CD4-positive, alpha-beta T cell treated with Interferon gamma for 1 hour (primary cell): ENCODE results near the gene VEPH1.

ENCODE experiments used
- DNase-seq: peaks from one replicate; pipeline ENCODE4 v3.0.0-alpha.2; 2020

VEPH1 gene

GRCh38 chr3:157248590-157249422 is 254.4 kb downstream of the VEPH1 start:
- no peak for DNase-seq

- no peak for DNase-seq
Measured at GRCh38 chr3:157247391-157247790, 255.8 kb downstream of the VEPH1 start.

- no peak for DNase-seq
Measured at GRCh38 chr3:157242836-157243235, 260.4 kb downstream of the VEPH1 start.

- DNase-seq = no peak
Measured at GRCh38 chr3:157241599-157241998, 261.6 kb downstream of the VEPH1 start.

GRCh38 chr3:157240408-157240807 is 262.8 kb downstream of the VEPH1 start:
- DNase-seq = no peak

- peak; percentile 66 for DNase-seq
Measured at GRCh38 chr3:157239082-157239704, 264.0 kb downstream of the VEPH1 start.

GRCh38 chr3:157238457-157238856 is 264.8 kb downstream of the VEPH1 start:
- DNase-seq = no peak

DNA sequence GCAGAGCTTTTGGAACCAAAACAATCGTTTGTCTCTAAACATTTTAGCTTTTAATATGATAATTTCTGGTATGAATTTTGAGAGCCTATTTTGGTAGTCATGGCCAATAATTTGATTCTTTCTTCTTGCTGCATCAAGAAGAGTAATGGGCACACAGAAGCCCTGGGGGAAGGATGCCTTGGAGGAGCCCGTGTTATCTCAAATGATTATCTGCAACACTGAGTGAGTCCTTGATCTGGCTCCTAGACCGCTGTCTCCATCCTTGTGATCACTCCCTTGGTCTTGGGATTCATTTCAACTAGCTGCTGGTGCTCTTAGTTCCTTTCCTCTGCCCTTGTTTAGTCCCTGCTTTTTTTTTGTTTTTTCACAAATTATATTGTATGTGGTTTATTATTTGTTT is 265.3 kb downstream of the VEPH1 start:
- no peak for DNase-seq

DNA sequence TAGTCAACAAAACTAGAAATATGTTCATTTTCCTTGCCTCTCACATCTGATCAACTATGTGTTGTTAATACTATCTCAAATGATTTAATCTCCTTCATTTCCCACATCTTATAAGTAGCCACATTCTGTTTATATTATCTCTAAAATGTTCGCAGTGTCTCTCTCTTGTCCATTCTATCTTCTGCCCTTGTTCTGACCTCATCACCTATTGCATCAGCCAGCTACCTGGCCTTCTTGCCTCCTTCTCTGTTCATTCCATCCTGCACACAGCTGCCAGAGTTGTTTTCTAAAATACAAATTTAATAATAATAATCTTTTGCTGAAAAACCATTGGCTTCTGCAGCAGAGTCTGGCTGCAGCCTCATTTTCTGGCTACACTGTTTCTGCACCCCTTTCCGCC is 267.9 kb downstream of the VEPH1 start:
- no peak for DNase-seq

DNA sequence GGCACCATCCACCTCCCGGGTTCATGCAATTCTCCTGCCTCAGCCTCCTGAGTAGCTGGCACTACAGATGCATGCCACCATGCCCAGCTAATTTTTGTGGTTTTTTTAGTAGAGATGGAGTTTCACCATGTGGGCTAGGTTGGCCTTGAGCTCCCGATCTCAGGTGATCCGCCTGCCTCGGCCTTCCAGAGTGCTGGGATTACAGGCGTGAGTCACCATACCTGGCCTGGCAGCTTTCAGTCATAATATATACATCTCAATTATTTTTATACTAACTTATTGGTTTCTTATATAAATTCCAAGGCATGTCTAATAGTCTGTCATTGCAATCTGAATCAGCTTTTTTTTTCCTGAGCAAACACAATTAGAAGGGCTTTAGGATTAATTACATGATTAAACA is 269.3 kb downstream of the VEPH1 start:
- DNase-seq = no peak

DNA sequence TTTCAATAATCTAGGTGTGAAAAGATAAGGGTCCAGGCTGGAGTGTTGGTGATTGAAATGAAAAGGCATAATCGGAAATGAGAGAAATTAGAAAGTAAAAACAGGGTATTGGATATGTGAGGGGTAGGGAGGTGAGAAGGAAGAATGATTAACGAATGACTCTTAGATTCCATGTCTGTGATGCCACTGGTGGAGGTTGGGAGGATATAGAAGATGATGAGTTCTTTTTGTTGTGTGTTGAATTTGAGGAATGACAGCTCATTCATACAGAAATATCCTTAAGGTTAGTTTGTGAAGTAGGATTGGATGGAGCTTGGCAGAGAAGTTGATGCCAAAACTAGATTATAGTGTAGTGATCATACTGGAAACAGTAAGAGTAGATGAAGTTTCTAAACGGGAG is 271.1 kb downstream of the VEPH1 start:
- DNase-seq = no peak

DNA sequence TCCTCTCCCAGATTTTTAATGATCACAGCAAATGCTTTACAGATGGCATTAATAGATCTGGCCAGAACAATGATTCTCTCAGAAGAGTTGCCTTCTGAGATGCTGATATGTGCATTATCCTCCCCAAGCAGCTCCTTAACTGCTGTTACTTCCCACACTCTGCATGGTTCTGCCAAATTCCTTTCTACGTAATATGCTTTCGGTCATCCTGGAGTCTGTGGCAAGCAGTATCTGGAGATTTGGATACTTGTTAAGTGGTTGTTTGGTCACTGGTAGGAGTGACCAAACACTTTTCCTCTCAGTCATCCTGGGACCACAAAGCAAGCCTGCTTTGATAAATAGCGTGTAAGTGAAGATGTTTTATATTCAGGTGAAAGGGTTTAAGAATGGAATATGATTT is 272.1 kb downstream of the VEPH1 start:
- no peak for DNase-seq

DNA sequence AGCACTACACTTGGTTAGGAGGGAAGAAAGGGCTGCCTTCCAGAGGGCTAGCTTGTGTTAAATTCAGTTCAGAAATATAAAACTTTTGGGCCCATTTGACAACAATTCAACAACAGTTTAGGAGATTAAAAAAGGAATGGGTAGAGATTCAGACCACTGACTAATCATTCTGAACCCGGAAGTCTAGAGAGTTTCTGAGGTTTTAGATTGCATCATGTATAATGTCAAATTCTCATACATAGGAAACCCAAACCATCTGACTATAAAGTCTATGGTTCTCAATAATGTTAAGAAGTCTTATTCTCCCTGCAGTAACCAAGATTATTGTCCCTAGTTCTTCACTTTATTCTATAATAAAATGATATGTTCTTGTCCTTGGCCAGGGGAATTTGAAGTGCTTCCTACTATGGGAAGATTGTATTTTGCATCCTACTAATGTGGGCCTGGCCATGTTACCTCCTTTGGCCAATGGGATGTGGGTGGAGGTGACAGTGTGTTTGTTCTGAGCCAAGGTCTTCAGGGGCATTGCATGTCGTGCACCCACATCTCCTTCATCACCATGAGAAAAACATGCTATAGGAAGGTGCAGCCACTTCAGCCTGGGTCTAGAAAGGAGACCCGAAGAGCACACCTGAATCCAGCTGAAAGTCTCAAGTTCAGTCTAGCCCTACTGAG is 276.9 kb downstream of the VEPH1 start:
- no peak for DNase-seq

DNA sequence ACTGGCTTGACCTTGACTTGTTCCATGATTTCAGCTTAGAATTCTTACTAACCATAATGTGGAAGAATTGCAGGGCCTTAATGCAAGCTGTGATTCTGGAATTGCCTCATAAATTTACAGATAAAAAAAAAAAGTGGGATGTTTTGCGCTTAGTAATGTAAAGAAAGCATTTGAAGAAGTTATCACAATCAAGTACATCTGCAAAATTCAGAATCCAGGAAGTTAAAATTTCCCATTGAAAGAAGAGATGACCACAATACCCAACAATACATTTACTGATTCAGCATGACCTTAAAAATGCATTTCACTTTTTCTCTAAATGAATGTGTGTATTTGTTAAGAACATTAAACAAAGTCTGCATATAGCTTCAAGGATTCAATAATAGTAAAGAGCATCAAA is 278.2 kb downstream of the VEPH1 start:
- no peak for DNase-seq

GRCh38 chr3:157220883-157221282 is 282.3 kb downstream of the VEPH1 start:
- no peak for DNase-seq

DNA sequence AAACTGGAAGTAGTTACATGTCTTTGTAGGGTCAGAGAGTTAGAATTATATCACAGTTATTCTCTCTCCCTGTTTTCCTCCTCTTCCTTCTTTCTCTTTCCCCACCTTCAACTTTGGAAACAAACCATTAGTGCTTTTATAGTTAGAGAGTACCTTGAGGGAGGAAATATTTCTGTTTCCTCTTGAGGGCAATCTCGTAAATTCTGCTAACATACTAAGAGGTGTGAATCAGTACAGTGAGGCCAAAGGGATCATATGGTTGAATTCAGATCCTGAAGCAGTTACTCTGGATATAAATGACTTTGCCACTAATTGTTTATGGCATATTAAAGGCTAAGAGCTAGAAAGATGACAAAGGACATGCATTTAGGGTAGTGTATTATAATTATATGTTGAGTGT is 283.0 kb downstream of the VEPH1 start:
- DNase-seq = no peak

- DNase-seq = no peak
Measured at GRCh38 chr3:157219215-157219614, 284.0 kb downstream of the VEPH1 start.
